Liver (tissue), 9 donors: ENCODE data around the gene SPSB1. TPM values are rescaled to one million over a fixed set of nuclear protein-coding genes. Genes with fewer than 3 reads are reported as not detected.

Experiments
- DNase-seq: peaks from one replicate; pipeline ENCODE4 v3.0.0-alpha.2; 2017; ENCODE audit warnings: low spot score
- H3K27ac ChIP-seq, 2 donors: one replicate each; pipeline ENCODE4 v1.7.0; 2013; ENCODE audit warnings: inconsistent platforms in 2 of 2, low read length in 2 of 2, control low read depth in 1 of 2, low read depth in 1 of 2, mild to moderate bottlenecking in 1 of 2
- H3K27me3 ChIP-seq, 4 donors: one replicate each; pipeline versions ENCODE4 v1.6.1 to v1.7.0; 2013; ENCODE audit warnings: low read length in 3 of 4, inconsistent platforms in 1 of 4, mild to moderate bottlenecking in 1 of 4, moderate library complexity in 1 of 4; ENCODE audit not compliant: control insufficient read depth in 4 of 4, insufficient read depth in 4 of 4
- H3K36me3 ChIP-seq, 4 donors: one replicate each; pipeline versions ENCODE4 v1.6.1 to v1.7.0; 2013; ENCODE audit warnings: low read length in 3 of 4, mild to moderate bottlenecking in 3 of 4, low read depth in 1 of 4, moderate library complexity in 1 of 4; ENCODE audit not compliant: control insufficient read depth in 4 of 4, insufficient read depth in 3 of 4
- H3K4me1 ChIP-seq, 4 donors: one replicate each; pipeline versions ENCODE4 v1.6.1 to v1.7.0; 2013; ENCODE audit warnings: low read length in 3 of 4, mild to moderate bottlenecking in 3 of 4, moderate library complexity in 1 of 4; ENCODE audit not compliant: control insufficient read depth in 4 of 4, insufficient read depth in 4 of 4
- H3K4me3 ChIP-seq, 3 donors: one replicate each; pipeline versions ENCODE4 v1.6.1 to v1.7.0; 2013; ENCODE audit warnings: low read length in 3 of 3, control low read depth in 1 of 3, low read depth in 1 of 3, mild to moderate bottlenecking in 1 of 3
- H3K9ac ChIP-seq, 2 donors: one replicate each; pipeline ENCODE4 v1.7.0; 2013; ENCODE audit warnings: low read length in 2 of 2, mild to moderate bottlenecking in 2 of 2, moderate library complexity in 2 of 2, control low read depth in 1 of 2, low read depth in 1 of 2
- H3K9me3 ChIP-seq, 4 donors: one replicate each; pipeline versions ENCODE4 v1.6.1 to v1.7.0; 2013; ENCODE audit warnings: low read length in 3 of 4; ENCODE audit not compliant: control insufficient read depth in 4 of 4
- ATF3 ChIP-seq: IDR thresholded peaks from 2 replicates; pipeline ENCODE4 v1.6.1; 2016; ENCODE audit warnings: antibody characterized with exemption
- CTCF ChIP-seq: fragments of 150-350 bp; IDR thresholded peaks from 2 replicates; pipeline ENCODE4 v1.5.1; 2017; ENCODE audit warnings: improper control_type of control experiment, low read depth, low read length; ENCODE audit not compliant: missing input control
- EGR1 ChIP-seq, 2 donors: IDR thresholded peaks; 2 replicates each; pipeline ENCODE4 v1.6.1; 2016 to 2018; ENCODE audit warnings: antibody characterized with exemption in 2 of 2, low read depth in 2 of 2
- GABPA ChIP-seq, 2 donors: IDR thresholded peaks in 1 of 2; conservative IDR thresholded peaks in 1 of 2; 2 replicates each; pipeline ENCODE4 v1.6.1; 2016; ENCODE audit warnings: antibody characterized with exemption in 2 of 2, mild to moderate bottlenecking in 1 of 2, moderate library complexity in 1 of 2
- HNF4A ChIP-seq, 2 donors: conservative IDR thresholded peaks; 2 replicates each; pipeline ENCODE4 v1.6.1; 2016; ENCODE audit warnings: antibody characterized with exemption in 2 of 2, mild to moderate bottlenecking in 2 of 2
- HNF4G ChIP-seq: IDR thresholded peaks from 2 replicates; pipeline ENCODE4 v1.6.1; 2016; ENCODE audit warnings: antibody characterized with exemption
- JUND ChIP-seq, 2 donors: IDR thresholded peaks; 2 replicates each; pipeline ENCODE4 v1.6.1; 2016; ENCODE audit warnings: antibody characterized with exemption in 2 of 2
- MAX ChIP-seq: IDR thresholded peaks from 2 replicates; pipeline ENCODE4 v1.6.1; 2016; ENCODE audit warnings: antibody characterized with exemption
- NR2F2 ChIP-seq: IDR thresholded peaks from 2 replicates; pipeline ENCODE4 v1.6.1; 2016; ENCODE audit warnings: antibody characterized with exemption
- REST ChIP-seq: IDR thresholded peaks from 2 replicates; pipeline ENCODE4 v1.6.1; 2016; ENCODE audit warnings: antibody characterized with exemption, mild to moderate bottlenecking
- RXRA ChIP-seq, 2 donors: IDR thresholded peaks; 2 replicates each; pipeline ENCODE4 v1.6.1; 2017 to 2018; ENCODE audit warnings: antibody characterized with exemption in 2 of 2, mild to moderate bottlenecking in 1 of 2
- SP1 ChIP-seq: IDR thresholded peaks from 2 replicates; pipeline ENCODE4 v1.6.1; 2018; ENCODE audit warnings: antibody characterized with exemption, mild to moderate bottlenecking
- TAF1 ChIP-seq: conservative IDR thresholded peaks from 2 replicates; pipeline ENCODE4 v1.6.1; 2016; ENCODE audit warnings: antibody characterized with exemption, mild to moderate bottlenecking
- ZBTB33 ChIP-seq: IDR thresholded peaks from 2 replicates; pipeline ENCODE4 v1.6.1; 2016; ENCODE audit warnings: antibody characterized with exemption
- WGBS: extraction: QIAGEN DNeasy Blood & Tissue Kit; methylation state at CpG from one replicate; pipeline ENCODE4 v1.1.7; 2013; 5-methylcytosine and 5-hydroxymethylcytosine counted together
- polyA plus RNA-seq, 2 donors: library from polyadenylated mRNA; stranded (reverse) in 1 of 2; unstranded in 1 of 2; fragments of 200-250 nt in 1 of 2; fragments of >200 nt in 1 of 2; fragmentation: Nextera tagmentation in 1 of 2; extraction: Ambion mirVana in 1 of 2; gene quantifications; one replicate each; pipeline versions ENCODE4 v1.2.1 to v1.2.3, GENCODE V29; 2013 to 2015
- total RNA-seq, 2 donors: library from RNA; depleted of rRNA; stranded (reverse); fragments of >200 nt; gene quantifications; one replicate each; pipeline ENCODE4 v1.2.3, GENCODE V29; 2014
- donor health status: healthy.
- donor health status: healthy.
- donor health status: healthy.
- donor health status: healthy.
- donor health status: healthy.

SPSB1 gene
- total and polyA plus RNA-seq, 4 donors = 4.1 to 22.6 (median 14.8) TPM

GRCh38 chr1:9278585-9279153 is 14.0 kb upstream of the SPSB1 start:
- no peak overlapping the region for H3K9ac ChIP-seq
- no peak for DNase-seq
- H3K27ac ChIP-seq = no peak overlapping the region
- TF ChIP-seq ZBTB33 = no peak
- no peak for TF ChIP-seq MAX
- no peak for TF ChIP-seq REST
- no peak for TF ChIP-seq GABPA (IDR thresholded peaks at IDR 0.05 in 1 of 2, conservative IDR thresholded peaks at IDR 0.05 in 1 of 2)
- TF ChIP-seq TAF1 = no peak
- no peak for TF ChIP-seq SP1
- no peak for TF ChIP-seq NR2F2
- TF ChIP-seq EGR1 (IDR thresholded peaks at IDR 0.05; ENCODE audit: low read depth in 2 of 2) = no peak
- TF ChIP-seq HNF4G = no peak
- TF ChIP-seq RXRA (IDR thresholded peaks at IDR 0.05) = no peak
- no peak for TF ChIP-seq ATF3
- H3K4me3 ChIP-seq = no peak overlapping the region
- no peaks in the 10 kb centered on the region for H3K36me3 ChIP-seq
- H3K9me3 ChIP-seq = no peaks in the 10 kb centered on the region
- H3K27me3 ChIP-seq = no peaks in the 10 kb centered on the region
- WGBS = 83% methylated on average over 10 of the region's 10 CpGs
- H3K4me1 ChIP-seq = no peaks in the 10 kb centered on the region

- Histone ChIP-seq H3K27ac (no peak overlapping the region), H3K9ac (no peak overlapping the region), H3K27me3 (no peaks in the 10 kb centered on the region), H3K9me3 (no peaks in the 10 kb centered on the region), H3K4me1 (no peaks in the 10 kb centered on the region), H3K36me3 (no peaks in the 10 kb centered on the region), H3K4me3 (no peak overlapping the region)
- WGBS = 63% methylated on average over 23 of the region's 23 CpGs
- DNase-seq = no peak
- TF ChIP-seq GABPA (IDR thresholded peaks at IDR 0.05 in 1 of 2, conservative IDR thresholded peaks at IDR 0.05 in 1 of 2) = no peak
- no peak for TF ChIP-seq EGR1 (IDR thresholded peaks at IDR 0.05; ENCODE audit: low read depth in 2 of 2)
- no peak for TF ChIP-seq MAX
- no peak for TF ChIP-seq JUND (IDR thresholded peaks at IDR 0.05)
- TF ChIP-seq REST = no peak
- TF ChIP-seq RXRA (IDR thresholded peaks at IDR 0.05) = no peak
- TF ChIP-seq ATF3 = no peak
- TF ChIP-seq NR2F2 = no peak
- TF ChIP-seq CTCF = no peak
- no peak for TF ChIP-seq HNF4A (conservative IDR thresholded peaks at IDR 0.05)
These were observed 13.4 kb upstream of the SPSB1 start for GRCh38 chr1:9279172-9279840.
